Peyer's patch (tissue), 4 donors: Measurements from ENCODE around the gene FOXJ2.

Experiments
- CTCF ChIP-seq, 6 experiments: fragments of 450-650 bp in 4 of 6; fragments of 200-600 bp in 2 of 6; sonication (generic) in 1 of 6; IDR thresholded peaks; one replicate each; pipeline ENCODE4 v1.5.1; 2017 to 2019; ENCODE audit warnings: antibody characterized with exemption in 6 of 6, mild to moderate bottlenecking in 3 of 6, moderate library complexity in 1 of 6
- POLR2A ChIP-seq, 2 donors: fragments of 450-650 bp; IDR thresholded peaks; one replicate each; pipeline ENCODE4 v1.5.1; 2017; ENCODE audit warnings: antibody characterized with exemption in 2 of 2, mild to moderate bottlenecking in 2 of 2, moderate library complexity in 2 of 2

DNA sequence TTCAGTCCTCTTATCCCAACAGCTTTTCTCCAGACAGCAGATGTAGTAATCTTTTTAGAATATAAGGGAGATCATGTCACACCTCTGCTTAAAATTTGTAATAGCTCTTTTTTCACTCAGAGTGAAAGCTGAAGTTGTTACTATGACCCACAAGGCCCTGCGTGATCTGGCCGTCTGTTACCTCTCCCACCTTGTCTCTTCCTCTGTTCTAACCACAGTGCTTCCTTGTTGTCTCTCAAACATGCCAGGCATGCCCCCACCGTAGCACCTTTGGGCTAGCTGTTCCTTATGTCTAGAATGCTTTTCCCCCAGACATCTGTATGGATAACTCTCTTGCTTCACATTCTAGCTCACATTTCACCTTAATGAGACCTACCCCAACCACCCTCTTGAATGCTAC, 56.1 kb downstream of the FOXJ2 start:
- TF ChIP-seq CTCF (IDR thresholded peaks at IDR 0.05) (no peak), POLR2A (IDR thresholded peaks at IDR 0.05) (no peak)
